Stimulated activated CD4-positive, alpha-beta T cell treated with anti-CD3 and anti-CD28 coated beads, Interleukin-15, amount 100 ng/mL, for 24 hours (primary cell): ENCODE data around the gene TXNDC9.
"Not testable (repeated sequence)": the region's sequence is repeated elsewhere in the genome, so short reads cannot be mapped to it uniquely, and the experiment has no call there.

Experiments
- DNase-seq: peaks from one replicate; pipeline ENCODE4 v3.0.0-alpha.2; 2020

The TXNDC9 gene

DNA sequence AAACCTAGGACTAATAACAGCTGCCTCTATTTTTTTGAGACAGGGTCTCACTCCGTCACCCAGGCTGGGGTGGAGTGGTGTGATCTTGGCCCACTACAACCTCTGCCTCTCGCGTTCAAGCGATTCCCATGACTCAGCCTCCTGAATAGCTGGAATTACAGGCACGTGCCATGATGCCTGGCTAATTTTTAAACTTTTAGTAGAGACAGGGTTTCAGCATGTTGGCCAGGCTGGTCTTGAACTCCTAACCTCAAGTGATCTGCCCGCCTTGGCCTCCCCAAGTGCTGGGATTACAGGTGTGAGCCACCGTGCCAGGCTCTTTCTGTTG is 18.3 kb downstream of the TXNDC9 start:
- DNase-seq: not testable (repeated sequence)

DNA sequence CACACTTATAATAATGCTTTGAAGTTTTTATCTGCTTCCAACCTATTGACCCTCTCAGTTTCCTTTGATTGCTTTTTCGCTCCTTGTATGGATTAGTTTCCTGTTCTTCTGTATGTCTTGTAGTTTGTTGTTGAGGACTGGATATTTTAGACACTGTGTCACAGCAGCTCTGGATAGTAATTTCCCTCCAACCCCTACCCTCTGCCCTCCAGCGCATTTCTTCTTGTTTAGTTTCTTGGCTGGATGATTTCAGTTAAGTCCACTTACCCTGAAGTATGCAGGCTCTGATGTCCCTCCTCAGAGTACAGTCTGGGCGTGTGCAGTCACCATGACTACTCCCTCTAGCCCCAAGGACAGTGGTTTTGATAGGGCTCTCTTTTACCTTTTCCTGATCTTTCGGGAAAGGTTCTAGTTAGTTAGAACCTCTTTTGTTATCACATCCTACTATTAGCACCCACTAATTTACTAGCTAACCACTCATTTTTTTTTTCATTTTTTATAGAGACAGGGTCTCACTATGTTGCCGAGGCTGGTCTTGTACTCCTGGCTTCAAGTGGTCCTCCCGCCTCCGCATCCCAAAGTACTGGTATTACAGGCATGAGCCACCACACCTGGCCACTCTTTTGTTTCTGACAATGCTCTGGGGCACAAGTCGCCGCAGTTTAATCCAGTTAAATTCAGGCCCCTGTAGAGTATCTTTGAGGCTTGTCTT is 18.8 kb downstream of the TXNDC9 start:
- DNase-seq: no peak

DNA sequence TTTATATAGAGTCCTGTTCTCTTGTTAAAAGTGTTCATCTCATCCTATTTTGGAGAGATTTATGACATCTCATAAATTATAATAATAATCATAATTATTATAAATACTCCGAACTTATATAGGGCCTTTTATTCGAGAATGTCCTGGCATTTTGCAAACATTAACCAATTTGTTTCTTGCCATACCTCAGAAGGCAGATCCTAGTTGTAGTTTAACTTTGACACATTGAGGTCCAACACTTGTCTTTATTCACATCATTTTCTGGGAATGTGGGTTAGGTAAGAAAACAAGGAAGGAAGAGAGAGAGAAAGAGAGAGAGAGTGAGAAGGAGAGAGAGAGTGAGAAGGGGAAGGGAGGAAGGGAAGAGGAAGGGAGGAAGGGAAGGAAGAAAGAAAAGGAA is 35.0 kb downstream of the TXNDC9 start, which contains the start of gene LYG1:
Gene LYG1 (minus strand): TSS at position 101 of the 400 bp plus-strand sequence. CDS start 5,527 bp downstream, outside the sequence.
- not testable (repeated sequence) for DNase-seq

DNA sequence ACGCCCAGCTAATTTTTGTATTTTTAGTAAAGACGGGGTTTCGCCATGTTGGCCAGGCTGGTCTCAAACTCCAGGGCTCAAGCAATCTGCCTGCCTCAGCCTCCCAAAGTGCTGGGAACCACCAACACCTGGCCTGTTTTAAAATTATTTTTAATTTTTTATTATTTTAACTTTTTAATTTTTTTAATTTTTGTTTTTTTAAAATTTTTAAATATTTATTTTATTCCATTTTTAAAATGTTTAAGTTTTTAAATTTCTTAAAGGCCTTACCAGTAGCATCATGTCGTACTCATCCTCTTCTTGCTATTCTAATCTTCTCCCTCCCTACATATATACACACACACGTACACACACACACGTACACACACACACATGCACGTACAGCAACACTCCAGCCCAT is 36.6 kb downstream of the TXNDC9 start:
- DNase-seq: no peak

DNA sequence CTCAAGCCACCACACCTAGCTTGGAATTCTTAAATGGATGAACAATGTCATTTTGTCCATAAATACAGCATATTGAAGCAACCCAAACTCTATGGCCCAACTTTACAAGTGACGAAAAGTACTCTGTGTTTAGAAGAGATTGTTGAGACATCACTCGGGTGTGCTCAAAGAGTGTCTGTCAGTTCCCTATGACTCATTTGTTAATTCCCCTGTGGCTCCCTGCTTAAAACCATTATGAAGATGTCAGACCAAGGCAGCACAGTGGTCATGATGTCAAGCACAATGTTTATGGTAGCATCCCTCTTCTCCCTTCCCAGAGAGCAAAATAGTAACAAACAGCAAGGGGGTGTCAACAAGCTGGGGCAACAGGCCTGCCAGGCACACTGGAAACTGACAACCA is 38.1 kb downstream of the TXNDC9 start:
- DNase-seq: no peak

DNA sequence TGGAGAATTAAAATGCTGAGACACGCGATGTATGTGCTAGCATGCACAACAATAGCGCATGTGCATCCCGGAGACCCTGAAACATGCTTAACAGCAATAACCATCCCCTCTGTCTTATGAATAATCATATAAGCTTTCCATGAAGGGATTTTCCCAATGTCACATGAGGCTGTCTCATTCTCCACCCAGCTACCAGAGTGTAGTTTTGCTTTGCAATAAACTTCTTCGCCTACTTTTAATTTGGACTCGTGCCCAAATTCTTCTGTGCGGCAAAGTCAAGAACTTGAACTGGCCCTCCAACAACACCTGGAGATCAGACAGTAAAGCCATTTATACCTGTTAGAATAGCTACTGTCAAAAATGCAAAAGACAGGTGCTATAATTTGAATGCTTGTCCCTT is 50.6 kb downstream of the TXNDC9 start:
- no peak for DNase-seq

DNA sequence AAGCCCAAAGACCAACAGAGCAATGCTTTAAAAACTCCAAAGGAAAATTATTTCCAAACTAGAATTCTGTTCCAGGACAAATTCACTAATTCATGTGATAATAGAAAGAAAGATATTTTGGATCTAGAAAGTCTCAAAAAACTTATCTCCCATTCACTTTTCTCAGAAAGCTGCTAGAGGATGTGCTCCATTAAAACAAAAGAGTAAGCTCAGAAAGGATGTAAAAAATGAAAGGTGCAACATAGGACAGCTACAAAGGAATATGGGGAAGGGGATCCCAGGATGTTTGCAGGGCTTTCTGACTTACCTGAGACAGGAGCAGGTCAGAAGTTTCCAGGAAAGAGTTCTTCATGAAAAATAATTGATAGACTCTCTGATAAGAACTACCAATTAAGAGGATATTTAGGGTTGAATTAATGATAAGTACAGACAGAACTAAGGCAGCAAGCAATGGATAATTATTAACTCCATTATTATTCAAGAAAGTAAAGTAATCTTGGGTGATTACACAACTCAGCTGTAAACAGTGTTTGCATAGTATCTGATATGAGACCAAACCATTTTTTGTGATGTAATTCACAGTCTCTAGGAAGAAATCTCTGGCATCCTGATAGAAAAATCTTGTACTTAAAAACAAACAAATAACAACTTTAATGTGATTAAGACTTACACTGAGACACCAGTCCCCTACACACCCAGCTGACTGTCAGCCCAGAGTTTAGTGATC is 56.0 kb downstream of the TXNDC9 start:
- no peak for DNase-seq

DNA sequence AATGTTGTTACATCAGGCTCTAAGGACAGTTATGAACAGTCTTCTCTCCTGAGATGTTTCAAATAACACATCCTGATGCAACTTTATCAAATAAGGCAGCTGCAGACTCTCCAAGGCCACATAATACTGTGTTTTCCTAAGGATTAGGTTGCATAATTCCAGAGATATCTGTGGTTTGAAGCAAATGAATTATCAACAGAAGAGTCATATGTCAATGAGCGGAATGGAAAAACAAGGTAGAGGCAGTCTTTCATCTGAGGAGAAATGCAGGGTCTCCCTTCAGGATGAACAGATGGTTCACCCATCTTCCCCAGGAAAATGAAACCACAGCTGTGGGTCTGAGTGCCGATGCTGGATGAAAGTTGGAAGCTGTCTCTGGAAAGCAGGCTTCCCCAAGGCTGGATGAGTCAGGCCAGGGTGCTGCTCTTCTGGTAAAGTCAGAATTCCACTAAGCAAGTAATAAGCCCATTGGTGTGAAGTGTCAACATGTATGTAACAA is 57.3 kb downstream of the TXNDC9 start:
- DNase-seq: no peak

DNA sequence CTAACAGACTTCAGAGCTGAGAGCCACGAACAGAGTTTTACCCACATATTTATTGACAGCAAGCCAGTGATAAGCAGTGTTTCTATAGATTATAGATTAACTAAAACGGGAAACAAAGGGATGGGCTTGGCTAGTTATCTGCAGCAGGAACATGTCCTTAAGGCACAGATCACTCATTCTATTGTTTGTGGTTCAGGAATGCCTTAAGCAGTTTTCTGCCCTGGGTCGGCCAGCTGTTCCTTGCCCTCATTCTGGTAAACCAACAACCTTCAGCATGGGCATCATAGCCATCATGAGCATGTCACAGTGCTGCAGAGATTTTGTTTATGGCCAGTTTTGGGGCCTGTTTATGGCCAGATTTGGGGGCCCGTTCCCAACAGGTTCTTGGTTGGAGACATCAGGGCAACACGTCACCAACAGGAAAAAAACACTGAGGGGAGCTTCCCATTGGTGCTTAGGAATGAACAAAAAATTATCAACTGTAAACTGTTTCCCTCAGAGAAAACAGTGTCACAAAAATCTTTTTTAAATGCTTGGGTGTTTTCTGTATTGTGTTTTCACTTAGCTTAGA is 57.9 kb downstream of the TXNDC9 start:
- DNase-seq: not testable (repeated sequence)

DNA sequence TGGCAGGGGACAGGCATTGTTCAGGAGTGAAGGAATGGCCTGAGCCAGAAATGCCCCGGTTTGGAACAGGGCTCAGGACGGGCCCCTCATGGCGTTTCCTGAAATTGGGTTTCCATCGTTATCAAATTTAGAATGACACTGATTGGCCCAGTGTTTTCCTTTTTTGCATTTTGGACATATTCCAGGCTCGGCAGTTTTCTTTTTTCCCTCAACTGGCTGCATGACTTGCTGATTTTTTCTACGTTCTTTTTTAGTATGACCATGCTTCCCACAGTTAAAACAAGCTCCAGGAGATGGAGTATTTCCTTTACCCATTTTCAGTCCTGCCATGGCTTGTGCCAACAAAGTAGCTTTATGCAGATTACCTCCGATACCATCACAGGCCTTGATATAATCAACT is 60.3 kb downstream of the TXNDC9 start:
- no peak for DNase-seq
